Nephron progenitor cell (in vitro differentiated cells): ENCODE measurements around the gene KRT38.

Experiments
- DNase-seq: peaks from one replicate; pipeline ENCODE4 v3.0.0; 2021
- H3K27ac Mint-ChIP-seq: 2 replicates; pipeline ENCODE4 v1.8.0; 2021; ENCODE audit warnings: mild to moderate bottlenecking, moderate library complexity, mixed read lengths
- H3K27me3 Mint-ChIP-seq: 2 replicates; pipeline ENCODE4 v1.8.0; 2021; ENCODE audit warnings: mild to moderate bottlenecking, low read depth, mixed read lengths; ENCODE audit not compliant: poor library complexity
- H3K36me3 Mint-ChIP-seq: 2 replicates; pipeline ENCODE4 v1.8.0; 2021; ENCODE audit warnings: low read depth, mixed read lengths
- H3K4me1 Mint-ChIP-seq: 2 replicates; pipeline ENCODE4 v1.8.0; 2021; ENCODE audit warnings: mixed read lengths
- H3K4me3 Mint-ChIP-seq: 2 replicates; pipeline ENCODE4 v1.8.0; 2021; ENCODE audit warnings: mild to moderate bottlenecking, moderate library complexity, mixed read lengths
- H3K9me3 Mint-ChIP-seq: 2 replicates; pipeline ENCODE4 v1.8.0; 2021; ENCODE audit warnings: mild to moderate bottlenecking, moderate library complexity, mixed read lengths
- TF ChIP-seq, protein P1 (sequence below): fragments of 200-600 bp; sonication (generic); IDR thresholded peaks from 2 replicates; pipeline ENCODE4 v1.5.0; 2021; ENCODE audit warnings: antibody characterized with exemption

Gene KRT38

GRCh38 chr17:41476866-41477815 is 36.4 kb upstream of the KRT38 start:
- H3K9me3 Mint-ChIP-seq: peaks cover 12% of the 10 kb centered on the region
- TF ChIP-seq, protein P1, sequence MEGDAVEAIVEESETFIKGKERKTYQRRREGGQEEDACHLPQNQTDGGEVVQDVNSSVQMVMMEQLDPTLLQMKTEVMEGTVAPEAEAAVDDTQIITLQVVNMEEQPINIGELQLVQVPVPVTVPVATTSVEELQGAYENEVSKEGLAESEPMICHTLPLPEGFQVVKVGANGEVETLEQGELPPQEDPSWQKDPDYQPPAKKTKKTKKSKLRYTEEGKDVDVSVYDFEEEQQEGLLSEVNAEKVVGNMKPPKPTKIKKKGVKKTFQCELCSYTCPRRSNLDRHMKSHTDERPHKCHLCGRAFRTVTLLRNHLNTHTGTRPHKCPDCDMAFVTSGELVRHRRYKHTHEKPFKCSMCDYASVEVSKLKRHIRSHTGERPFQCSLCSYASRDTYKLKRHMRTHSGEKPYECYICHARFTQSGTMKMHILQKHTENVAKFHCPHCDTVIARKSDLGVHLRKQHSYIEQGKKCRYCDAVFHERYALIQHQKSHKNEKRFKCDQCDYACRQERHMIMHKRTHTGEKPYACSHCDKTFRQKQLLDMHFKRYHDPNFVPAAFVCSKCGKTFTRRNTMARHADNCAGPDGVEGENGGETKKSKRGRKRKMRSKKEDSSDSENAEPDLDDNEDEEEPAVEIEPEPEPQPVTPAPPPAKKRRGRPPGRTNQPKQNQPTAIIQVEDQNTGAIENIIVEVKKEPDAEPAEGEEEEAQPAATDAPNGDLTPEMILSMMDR: no peak
- no peak overlapping the region for H3K27ac Mint-ChIP-seq
- no peaks in the 10 kb centered on the region for H3K4me1 Mint-ChIP-seq
- H3K4me3 Mint-ChIP-seq: no peak overlapping the region
- no peaks in the 10 kb centered on the region for H3K36me3 Mint-ChIP-seq
- peaks cover 17% of the 10 kb centered on the region for H3K27me3 Mint-ChIP-seq
- no peak for DNase-seq

DNA sequence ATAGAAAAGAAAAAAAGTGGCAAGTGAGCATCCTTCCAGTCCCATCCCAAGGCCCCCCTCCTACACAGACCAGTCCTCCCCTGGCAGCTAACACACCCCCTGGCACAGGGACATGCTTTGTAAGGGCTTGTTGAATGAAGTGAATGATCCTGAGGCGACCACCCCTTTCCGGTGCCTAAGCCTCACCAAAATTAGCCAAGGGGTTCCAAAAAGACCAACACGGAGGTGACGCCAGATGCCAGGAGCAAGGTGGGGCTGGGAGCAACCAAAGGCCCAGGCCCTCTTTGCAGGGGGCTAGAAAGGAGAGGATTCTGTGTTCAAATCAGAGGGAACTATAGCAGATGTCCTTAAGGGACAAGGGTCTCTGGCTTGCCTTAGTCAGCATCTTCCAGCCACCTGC is 34.6 kb upstream of the KRT38 start:
- Mint-ChIP-seq H3K27me3 (peaks cover 17% of the 10 kb centered on the region), H3K9me3 (peaks cover 25% of the 10 kb centered on the region), H3K36me3 (no peaks in the 10 kb centered on the region), H3K27ac (no peak overlapping the region), H3K4me3 (no peak overlapping the region), H3K4me1 (no peaks in the 10 kb centered on the region)
- TF ChIP-seq, protein P1: no peak
- no peak for DNase-seq

- H3K27me3 Mint-ChIP-seq: peaks cover 14% of the 10 kb centered on the region
These were observed 34.1 kb upstream of the KRT38 start for GRCh38 chr17:41474863-41475262.

DNA sequence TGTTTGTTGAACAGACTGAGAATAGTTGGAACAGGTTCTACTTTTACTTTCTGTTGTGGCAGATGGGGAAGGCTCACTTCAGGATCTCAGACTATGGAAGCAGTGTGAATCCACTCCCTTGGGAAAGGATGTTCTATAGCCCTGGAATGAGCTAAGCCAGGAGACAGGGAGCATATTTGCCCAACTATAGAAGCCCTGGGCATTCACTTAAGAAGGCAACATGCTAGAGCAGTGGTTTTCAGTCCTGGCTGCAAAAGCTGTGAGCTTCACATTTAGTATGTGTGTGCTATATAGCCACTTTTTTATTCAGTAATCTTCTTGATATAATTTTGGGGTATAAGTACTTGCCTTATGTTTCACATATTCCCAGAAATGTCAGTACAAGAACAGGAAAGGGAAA is 27.6 kb upstream of the KRT38 start:
- peaks cover 37% of the 10 kb centered on the region for H3K9me3 Mint-ChIP-seq
- no peak overlapping the region for H3K4me3 Mint-ChIP-seq
- DNase-seq: no peak
- H3K27ac Mint-ChIP-seq: no peak overlapping the region
- no peaks in the 10 kb centered on the region for H3K4me1 Mint-ChIP-seq
- H3K27me3 Mint-ChIP-seq: peaks cover 11% of the 10 kb centered on the region
- H3K36me3 Mint-ChIP-seq: no peaks in the 10 kb centered on the region
- TF ChIP-seq, protein P1: no peak

More at GRCh38 chr17:41474863-41475262, 34.1 kb upstream of the KRT38 start:
- TF ChIP-seq, protein P1: no peak
- Mint-ChIP-seq H3K36me3 (no peaks in the 10 kb centered on the region), H3K4me3 (no peak overlapping the region), H3K27ac (no peak overlapping the region), H3K9me3 (peaks cover 25% of the 10 kb centered on the region), H3K4me1 (no peaks in the 10 kb centered on the region)
- no peak for DNase-seq

DNA sequence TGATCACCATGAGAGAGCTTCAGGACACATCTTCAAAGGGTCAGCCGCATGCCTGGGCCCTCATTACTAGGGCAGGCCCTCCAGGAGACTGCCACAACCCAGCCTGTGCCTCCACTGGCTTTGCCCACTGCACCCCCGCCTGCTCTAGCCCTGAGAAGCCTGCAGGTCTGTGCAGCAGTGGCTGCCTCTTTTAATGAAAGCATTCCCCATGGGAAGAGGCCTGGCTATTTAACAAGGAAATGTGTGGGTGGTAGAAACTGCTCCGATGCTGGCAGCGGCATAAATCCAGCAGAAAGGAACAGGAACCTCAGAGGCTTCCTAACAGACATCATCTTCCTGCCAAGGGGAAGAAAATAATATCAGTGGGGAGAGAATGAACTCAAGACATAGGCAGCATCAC is 26.8 kb upstream of the KRT38 start:
- no peaks in the 10 kb centered on the region for H3K4me1 Mint-ChIP-seq
- TF ChIP-seq, protein P1: no peak
- DNase-seq: no peak
- H3K27me3 Mint-ChIP-seq: peaks cover 10% of the 10 kb centered on the region
- no peaks in the 10 kb centered on the region for H3K36me3 Mint-ChIP-seq
- H3K4me3 Mint-ChIP-seq: no peak overlapping the region
- peaks cover 32% of the 10 kb centered on the region for H3K9me3 Mint-ChIP-seq
- H3K27ac Mint-ChIP-seq: no peak overlapping the region

DNA sequence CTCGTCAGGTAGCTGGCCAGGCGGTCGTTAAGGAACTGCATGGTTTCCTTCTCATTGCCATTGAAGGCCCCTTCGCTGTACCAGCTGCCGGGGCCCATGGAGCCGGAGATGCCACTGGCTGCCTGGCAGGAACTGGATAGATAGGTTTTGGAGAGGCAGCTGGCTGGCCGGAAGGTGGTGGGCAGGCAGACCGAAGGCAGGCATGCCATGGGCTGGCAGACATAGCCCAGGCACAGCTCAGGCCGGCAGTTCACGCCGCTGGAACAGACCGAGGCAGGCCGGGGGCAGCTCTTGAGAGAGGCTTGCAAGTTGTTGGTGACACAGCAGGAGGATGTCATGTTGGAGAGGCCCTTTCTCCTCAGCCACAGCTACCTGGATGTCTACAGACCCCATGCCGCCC is 26.2 kb upstream of the KRT38 start, which contains the start of gene KRT32:
KRT32 (minus strand) TSS at position 399 of the 400 bp plus-strand sequence; CDS start at position 338, 61 bp downstream.
- TF ChIP-seq, protein P1: no peak
- H3K9me3 Mint-ChIP-seq: peaks cover 29% of the 10 kb centered on the region
- no peak within 1 kb of the TSS for H3K4me3 Mint-ChIP-seq
- no peaks in the 10 kb centered on the region for H3K36me3 Mint-ChIP-seq
- no peaks in the 10 kb centered on the region for H3K4me1 Mint-ChIP-seq
- peaks cover 10% of the 10 kb centered on the region for H3K27me3 Mint-ChIP-seq
- H3K27ac Mint-ChIP-seq: no peak within 1 kb of the TSS
- DNase-seq: no peak
